WTC11 (cell line): ENCODE results near the gene EEF2.

Source experiments
- ZNF121 ChIP-seq: sonication (generic); formaldehyde crosslinking; IDR thresholded peaks from 2 replicates; pipeline ENCODE4 v1.8.0; 2023; ENCODE audit warnings: missing genetic modification reagents
- ZNF396 ChIP-seq: fragments of 250-450 bp; sonication (Bioruptor Pico); IDR thresholded peaks from 2 replicates; pipeline ENCODE4 v1.8.0; 2021; ENCODE audit warnings: mild to moderate bottlenecking, moderate library complexity, borderline replicate concordance
- TF ChIP-seq, protein P1 (sequence below): sonication (generic); formaldehyde crosslinking; IDR thresholded peaks from 2 replicates; pipeline ENCODE4 v1.8.0; 2023; ENCODE audit warnings: mild to moderate bottlenecking, missing genetic modification reagents
- TF ChIP-seq, protein P2 (sequence below): fragments of 200-600 bp; IDR thresholded peaks from 2 replicates; pipeline ENCODE4 v1.8.0; 2022; ENCODE audit warnings: antibody characterized with exemption
- TF ChIP-seq, protein P3 (sequence below): sonication (generic); formaldehyde crosslinking; conservative IDR thresholded peaks from 2 replicates; pipeline ENCODE4 v1.8.1; 2022; ENCODE audit warnings: mild to moderate bottlenecking, missing genetic modification reagents

DNA sequence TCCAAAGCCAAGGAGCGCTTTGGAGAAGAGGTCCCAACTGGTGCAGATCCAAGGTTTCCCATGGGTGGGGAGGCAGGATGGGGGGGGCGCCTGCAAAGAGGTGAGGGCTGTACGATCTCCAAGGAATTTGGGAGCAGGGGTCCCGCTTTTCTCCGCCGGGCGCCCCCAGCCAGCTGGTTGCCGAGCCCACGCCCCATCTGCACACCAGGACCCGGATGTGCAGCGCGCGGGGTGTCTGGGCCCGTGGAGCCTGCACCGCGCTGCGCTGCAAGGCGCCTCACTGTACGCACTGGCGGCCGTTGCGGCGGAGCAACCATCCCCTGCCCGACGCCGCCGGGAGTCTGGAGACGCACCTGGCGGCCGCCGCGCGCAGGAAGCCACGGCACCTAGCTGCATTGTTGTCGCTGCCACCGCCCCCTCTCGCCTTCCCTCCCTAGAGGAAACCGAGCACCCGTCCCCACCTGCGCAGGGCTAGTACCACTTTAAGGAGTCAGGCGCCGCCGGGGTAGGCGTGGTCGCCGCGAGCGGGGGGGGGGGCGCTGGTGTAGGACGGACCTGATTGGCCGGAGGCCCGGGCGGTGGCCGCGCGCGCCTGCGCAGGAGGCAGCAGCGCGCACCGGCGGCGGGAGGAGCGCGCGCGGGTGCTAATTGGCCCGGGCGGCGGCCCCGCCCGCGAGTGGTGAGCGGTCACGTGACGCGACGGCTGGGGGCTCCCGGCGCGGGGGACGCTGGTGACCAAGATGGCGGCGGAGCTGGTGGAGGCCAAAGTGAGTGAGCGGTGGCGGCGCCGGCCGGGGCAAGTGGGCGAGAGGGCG is 22.0 kb upstream of the EEF2 start, which contains the start of gene PIAS4:
- TF ChIP-seq, protein P1, sequence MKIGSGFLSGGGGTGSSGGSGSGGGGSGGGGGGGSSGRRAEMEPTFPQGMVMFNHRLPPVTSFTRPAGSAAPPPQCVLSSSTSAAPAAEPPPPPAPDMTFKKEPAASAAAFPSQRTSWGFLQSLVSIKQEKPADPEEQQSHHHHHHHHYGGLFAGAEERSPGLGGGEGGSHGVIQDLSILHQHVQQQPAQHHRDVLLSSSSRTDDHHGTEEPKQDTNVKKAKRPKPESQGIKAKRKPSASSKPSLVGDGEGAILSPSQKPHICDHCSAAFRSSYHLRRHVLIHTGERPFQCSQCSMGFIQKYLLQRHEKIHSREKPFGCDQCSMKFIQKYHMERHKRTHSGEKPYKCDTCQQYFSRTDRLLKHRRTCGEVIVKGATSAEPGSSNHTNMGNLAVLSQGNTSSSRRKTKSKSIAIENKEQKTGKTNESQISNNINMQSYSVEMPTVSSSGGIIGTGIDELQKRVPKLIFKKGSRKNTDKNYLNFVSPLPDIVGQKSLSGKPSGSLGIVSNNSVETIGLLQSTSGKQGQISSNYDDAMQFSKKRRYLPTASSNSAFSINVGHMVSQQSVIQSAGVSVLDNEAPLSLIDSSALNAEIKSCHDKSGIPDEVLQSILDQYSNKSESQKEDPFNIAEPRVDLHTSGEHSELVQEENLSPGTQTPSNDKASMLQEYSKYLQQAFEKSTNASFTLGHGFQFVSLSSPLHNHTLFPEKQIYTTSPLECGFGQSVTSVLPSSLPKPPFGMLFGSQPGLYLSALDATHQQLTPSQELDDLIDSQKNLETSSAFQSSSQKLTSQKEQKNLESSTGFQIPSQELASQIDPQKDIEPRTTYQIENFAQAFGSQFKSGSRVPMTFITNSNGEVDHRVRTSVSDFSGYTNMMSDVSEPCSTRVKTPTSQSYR (CRISPR knock-in tag), result no peak
- TF ChIP-seq, protein P2, sequence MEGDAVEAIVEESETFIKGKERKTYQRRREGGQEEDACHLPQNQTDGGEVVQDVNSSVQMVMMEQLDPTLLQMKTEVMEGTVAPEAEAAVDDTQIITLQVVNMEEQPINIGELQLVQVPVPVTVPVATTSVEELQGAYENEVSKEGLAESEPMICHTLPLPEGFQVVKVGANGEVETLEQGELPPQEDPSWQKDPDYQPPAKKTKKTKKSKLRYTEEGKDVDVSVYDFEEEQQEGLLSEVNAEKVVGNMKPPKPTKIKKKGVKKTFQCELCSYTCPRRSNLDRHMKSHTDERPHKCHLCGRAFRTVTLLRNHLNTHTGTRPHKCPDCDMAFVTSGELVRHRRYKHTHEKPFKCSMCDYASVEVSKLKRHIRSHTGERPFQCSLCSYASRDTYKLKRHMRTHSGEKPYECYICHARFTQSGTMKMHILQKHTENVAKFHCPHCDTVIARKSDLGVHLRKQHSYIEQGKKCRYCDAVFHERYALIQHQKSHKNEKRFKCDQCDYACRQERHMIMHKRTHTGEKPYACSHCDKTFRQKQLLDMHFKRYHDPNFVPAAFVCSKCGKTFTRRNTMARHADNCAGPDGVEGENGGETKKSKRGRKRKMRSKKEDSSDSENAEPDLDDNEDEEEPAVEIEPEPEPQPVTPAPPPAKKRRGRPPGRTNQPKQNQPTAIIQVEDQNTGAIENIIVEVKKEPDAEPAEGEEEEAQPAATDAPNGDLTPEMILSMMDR, result no peak
- TF ChIP-seq ZNF121, result no peak
- TF ChIP-seq, protein P3, sequence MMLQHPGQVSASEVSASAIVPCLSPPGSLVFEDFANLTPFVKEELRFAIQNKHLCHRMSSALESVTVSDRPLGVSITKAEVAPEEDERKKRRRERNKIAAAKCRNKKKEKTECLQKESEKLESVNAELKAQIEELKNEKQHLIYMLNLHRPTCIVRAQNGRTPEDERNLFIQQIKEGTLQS (CRISPR knock-in tag), result no peak
- TF ChIP-seq ZNF396 (CRISPR knock-in tag), result no peak
